GM13976 (cell line): ENCODE measurements around the gene ZMIZ2.

Experiments
- DNase-seq: peaks from one replicate; pipeline ENCODE4 v3.0.0; 2012; ENCODE audit warnings: low spot score
- CTCF ChIP-seq: IDR thresholded peaks from 2 replicates; pipeline ENCODE4 v1.5.1; 2012; ENCODE audit warnings: borderline replicate concordance, mild to moderate bottlenecking; ENCODE audit not compliant: insufficient read depth; ENCODE audit errors: extremely low read depth, missing control alignments, control extremely low read depth
- in situ Hi-C: fragments of 300-500 bp; cut with MboI; formaldehyde crosslinking; loops from one replicate; pipeline ENCODE4 v1.12.0; 2022; ENCODE audit warnings: low sequenced_read_pairs, mixed read lengths, inconsistent platforms; ENCODE audit not compliant: unreplicated experiment

Gene ZMIZ2

GRCh38 chr7:44767134-44767911, 18.7 kb downstream of the ZMIZ2 start:
- peak; percentile 25 for DNase-seq
- TF ChIP-seq CTCF = no peak
- in situ Hi-C loops = loop anchor here (25.0 kb wide), 1 partner anchor 180 kb away; the partner anchor contains the start of gene TMED4

GRCh38 chr7:44767912-44768627, 19.4 kb downstream of the ZMIZ2 start:
- in situ Hi-C loops = loop anchor here (25.0 kb wide), 1 partner anchor 181 kb away; the partner anchor contains the start of gene TMED4
- DNase-seq = peak; percentile 82
- no peak for TF ChIP-seq CTCF

DNA sequence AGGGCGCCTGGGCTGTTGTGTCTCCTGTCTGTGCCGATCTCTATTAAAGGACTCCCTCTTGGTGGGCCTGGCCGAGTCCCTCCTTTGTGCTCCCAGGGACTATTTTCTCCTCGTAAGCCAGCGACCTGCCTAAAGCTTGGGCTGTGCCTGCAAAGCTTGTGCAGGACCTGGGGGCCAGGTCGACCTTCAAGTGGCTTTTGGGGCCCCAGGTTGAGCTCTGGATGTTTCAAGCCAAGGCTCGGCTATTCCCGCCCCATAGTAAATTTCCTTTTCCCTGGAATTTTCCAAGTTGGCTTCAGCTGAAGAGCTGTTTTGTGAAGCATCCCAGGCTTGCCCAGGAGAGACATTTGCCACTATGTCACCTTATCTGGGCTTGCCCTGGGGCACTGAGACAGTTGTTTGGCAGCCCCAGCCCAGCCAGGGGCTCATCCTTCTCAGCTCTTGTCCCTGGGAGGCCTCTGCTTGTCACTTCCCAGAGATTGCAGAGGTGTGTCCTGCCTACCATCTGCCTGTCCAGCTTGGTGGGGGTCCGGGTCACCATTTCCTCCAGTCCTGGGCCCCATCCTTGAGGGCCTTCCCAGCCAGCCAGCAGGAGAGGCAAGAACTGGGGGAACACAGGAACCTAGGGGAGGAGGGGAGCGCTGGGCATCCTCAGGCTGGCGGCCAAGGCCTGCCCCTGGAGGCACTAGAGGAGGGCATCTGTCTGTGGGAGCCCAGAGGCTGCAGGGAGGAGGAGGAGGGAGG, 20.2 kb downstream of the ZMIZ2 start:
- in situ Hi-C loops = loop anchor here (25.0 kb wide), 1 partner anchor 181 kb away; the partner anchor contains the start of gene TMED4
- TF ChIP-seq CTCF = no peak
- peak; percentile 28 for DNase-seq

DNA sequence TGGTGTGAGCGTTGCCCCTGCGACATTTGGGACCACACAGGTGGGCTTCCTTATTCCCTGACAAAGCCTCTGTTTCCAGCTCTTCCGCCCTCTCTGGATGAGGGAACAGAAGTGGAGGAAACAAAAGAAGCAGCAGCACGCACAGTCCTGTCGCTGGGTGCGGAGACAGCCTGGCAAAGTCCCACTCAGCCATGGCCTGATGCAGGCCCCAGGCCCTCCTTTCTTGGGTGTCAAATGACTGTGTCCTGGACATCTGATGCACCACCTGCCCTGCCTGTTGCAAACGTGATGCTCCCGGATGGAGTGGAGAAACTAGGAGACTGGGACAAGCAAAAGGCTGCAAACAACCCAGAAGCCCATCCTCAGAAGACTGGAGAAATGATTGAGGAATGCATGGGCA, 20.7 kb downstream of the ZMIZ2 start:
- no peak for TF ChIP-seq CTCF
- in situ Hi-C loops = loop anchor here (25.0 kb wide), 1 partner anchor 182 kb away; the partner anchor contains the start of gene TMED4

DNA sequence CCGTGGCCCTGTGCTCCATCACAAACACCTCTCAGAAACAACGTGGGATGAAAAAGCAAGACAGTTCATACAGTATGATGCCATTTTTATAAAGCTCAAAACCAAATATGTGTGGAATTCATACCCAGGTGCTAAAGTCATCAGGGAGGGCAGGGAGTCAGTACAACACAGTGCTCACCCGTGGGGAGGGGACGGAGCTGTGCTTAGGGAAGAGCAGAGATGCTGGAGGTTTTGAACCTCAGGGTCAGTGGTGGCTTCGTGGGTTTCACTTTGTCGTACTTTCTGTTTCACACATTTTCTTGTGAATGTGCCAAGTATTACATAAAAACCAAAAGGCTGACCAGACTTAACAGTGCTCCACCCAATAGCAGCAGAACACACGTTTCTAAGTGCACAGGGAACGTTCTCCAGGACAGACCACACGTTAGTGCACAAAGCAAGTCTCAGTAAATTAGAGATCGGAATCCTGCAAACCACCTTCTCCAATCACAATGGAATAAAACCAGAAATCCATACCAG, 21.2 kb downstream of the ZMIZ2 start:
- DNase-seq = peak; percentile 77
- in situ Hi-C loops = loop anchor here (25.0 kb wide), 1 partner anchor 183 kb away; the partner anchor contains the start of gene TMED4
- no peak for TF ChIP-seq CTCF

More for the DNA sequence above, 20.7 kb downstream of the ZMIZ2 start:
- peak; percentile 24 for DNase-seq

- DNase-seq = no peak
- no peak for TF ChIP-seq CTCF
- in situ Hi-C loops = loop anchor here (25.0 kb wide), 1 partner anchor 184 kb away; the partner anchor contains the start of gene TMED4
These were observed 22.7 kb downstream of the ZMIZ2 start for GRCh38 chr7:44771358-44771757.
